ENCODE results near the gene KIAA1191.
A peak's percentile ranks its signal among the peaks of the same experiment; 100 is the strongest.

Gene KIAA1191

DNA sequence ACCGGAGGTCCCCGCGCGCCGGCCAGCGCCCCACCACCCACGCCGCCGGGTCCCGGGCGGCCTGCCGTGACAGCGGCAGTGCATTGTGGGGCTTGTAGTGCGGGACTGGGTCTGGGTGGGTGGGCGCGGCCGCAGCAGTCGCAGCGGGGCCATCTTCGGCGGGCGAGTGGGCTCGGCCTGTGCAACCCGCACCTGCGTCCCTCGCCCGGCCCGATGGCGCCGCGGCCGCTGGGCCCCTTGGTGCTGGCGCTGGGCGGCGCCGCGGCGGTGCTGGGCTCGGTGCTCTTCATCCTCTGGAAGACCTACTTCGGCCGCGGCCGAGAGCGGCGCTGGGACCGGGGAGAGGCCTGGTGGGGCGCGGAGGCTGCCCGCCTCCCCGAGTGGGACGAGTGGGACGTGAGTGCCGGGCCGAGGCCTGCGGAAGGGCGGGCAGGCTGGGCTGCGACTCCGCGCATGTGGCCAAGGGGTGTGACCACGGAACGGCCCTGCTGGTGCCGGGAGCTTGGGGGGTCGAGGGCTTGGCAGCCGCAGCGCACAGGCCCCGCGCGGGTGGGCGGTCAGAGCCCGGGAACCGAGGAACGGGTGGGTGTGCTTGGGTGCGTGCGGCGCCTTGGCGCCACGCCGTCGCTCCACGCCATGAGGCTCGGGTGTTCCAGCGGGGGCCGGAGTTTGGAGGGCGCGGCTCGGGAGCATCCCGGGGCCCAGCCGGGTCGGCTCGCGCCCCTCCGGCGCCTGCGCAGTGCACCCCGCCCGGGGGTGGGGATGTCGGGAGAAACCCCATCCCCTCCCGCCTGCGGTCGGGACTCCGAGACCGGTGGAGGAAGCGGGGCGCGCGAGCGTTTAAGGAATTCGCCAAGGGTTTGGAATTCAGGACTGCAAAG is 4.0 kb upstream of the KIAA1191 start, which contains the start of gene ARL10:
Gene ARL10, plus strand, starts transcription at position 137 of the 881 bp plus-strand sequence. Its CDS starts 77 bp downstream, at position 214.
- DNase-seq = peak; percentile 41

DNA sequence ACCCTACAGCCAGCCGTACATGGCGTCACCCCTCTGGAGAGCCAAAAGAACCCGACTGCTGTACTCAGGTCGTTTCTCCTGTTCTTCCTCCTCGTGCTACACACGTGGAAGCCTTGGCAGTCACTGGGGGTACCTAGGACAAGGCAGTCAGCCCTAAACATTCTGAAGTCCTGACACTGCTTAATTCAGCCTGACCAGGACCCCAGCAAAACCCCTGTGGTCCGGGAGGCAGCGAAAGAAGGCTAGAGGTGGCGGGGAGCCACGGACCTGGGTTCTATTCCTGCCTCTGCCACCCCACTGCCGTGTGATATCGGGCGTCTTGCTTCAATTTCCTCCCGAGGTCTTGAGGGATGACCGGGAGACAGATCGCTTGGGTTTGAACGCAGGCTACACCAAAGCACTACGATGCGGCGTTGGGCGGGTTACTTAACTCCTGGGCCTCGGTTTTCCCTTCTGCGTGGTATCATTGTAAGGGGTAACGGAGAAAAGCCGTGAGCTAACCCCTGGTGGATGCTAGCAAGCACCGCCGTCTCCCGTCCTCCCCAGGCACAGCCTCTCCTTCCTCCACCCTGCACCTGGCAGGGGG is 3.3 kb upstream of the KIAA1191 start:
- DNase-seq = no peak

DNA sequence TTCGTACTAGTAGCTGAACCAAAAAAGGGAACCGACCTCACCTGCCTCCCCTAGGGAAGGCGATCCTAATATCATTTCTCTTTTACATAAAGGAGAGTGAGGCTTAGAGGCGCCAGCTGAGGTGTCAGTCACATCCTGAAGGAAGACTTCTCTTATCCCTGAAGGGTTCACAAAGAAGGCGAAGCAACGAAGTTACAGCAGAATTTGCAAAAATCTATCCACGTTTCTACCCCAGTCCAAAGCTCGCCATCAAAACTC is 598 bp upstream of the KIAA1191 start:
- DNase-seq = no peak

DNA sequence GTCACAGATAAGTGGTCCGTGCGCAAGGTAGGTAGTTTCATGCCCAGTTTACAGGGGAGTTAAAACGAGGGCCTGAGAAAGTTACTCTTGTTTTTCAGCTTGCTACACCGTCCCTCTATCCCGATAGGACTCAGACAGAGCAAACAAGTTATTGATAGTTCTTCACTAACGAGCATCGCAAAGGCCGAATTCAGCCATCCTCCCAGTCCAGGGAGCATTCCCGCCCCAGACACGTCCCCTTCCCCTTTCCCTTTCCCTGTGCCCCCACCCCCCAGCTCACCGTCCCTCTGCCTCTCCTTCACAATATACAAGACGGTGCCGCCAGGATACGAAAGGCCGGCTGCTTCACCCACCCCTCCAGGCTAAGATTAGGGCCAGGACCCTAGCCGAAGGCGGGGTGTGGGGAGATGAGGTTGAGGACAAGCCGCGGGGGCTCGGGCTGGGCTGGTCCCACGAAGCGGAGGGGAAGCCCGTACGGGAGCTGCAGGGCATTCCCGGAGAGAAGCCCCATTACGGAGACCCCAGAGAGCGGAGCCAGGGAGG is 599 bp downstream of the KIAA1191 start:
- no peak for DNase-seq

DNA sequence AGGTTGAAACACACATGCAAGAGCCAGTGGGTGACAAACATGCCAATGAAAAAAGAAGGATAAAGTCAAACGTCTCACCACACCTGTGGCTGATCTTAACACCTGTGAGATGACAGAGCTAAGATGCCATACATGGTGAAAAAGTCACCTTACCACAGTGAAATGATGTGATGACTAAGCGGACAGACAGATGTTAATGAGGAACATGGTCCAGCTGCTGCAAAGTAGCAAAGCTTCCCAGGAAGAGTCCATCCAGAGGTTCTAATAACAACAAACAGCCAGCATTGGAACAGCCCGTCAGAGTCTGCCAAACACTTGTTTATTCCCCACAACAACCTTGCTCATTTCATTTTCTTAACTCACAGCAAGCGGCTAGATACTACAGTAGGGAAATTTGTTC is 1.9 kb downstream of the KIAA1191 start:
- no peak for DNase-seq

DNA sequence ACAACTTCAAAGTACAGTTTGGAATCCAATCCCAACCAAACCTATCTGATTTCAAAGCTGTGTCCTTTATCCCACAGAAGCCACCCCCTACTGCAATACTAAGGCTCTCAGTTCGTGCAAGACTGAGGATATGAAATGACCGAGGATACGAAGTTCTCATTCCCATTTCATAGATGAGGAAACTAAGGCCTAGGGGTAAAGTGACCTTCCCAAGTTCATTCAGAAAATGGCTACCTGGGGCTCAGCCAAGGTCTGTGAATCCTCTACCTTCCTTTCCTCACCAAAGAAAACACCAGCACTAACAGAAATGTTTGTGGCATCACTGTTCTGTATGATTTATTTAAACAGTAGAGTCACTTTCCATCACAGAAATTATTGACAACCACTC is 5.4 kb downstream of the KIAA1191 start:
- DNase-seq = no peak

DNA sequence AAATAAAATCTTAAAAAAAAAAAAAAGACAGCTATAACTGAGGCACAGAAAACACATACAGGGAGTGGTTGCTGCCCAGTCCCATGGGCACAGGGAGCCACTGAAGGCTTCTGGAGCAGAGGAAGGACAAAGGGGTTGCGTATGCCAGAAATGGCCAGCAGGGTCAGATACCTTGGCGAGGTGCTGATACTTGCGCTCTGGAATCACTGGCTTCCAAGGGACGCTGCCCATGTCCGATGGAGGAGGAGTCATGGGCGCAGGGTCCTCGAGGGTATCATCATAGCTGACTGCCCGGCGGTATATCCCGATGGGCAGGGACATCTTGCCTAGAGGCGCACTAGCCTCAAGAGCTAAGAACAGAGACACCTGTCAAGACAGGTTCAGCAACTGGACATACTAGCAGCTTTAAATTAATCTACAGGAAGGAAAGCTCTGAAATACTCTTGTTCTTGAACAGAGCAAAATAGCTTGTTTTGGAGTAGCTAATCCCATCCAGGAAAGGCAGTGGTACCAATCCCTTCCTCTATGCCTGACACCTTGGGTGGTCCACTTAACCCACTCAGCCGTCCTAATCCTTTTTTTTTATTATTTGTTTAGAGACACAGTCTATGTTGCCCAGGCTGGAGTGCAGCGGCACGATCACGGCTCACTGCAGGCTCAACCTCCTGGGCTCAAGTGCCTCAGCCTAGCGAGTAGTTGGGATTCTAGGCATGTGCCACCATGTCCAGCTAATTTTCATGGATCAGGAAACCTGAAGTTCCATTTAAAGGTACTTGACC is 6.0 kb downstream of the KIAA1191 start:
- DNase-seq = no peak

DNA sequence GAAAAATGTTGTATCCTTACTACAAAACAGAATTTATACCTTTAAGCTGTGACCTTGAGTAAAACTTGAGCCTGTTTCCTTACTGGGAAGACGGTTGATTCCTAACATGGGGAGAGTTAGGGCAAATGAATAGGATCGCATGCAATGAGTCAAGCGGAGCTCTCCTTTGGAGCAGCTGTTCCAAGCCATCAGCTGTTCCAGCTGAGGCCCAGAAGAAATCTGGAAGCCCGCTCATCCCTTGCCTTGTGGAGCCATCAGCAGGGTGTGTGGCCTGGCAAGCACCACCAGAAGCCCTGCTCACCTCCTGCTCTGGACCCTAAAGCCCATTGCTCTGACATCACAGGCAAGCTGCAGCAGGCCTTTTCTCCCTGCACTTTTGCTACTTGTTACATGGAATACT is 8.0 kb downstream of the KIAA1191 start:
- DNase-seq = no peak

DNA sequence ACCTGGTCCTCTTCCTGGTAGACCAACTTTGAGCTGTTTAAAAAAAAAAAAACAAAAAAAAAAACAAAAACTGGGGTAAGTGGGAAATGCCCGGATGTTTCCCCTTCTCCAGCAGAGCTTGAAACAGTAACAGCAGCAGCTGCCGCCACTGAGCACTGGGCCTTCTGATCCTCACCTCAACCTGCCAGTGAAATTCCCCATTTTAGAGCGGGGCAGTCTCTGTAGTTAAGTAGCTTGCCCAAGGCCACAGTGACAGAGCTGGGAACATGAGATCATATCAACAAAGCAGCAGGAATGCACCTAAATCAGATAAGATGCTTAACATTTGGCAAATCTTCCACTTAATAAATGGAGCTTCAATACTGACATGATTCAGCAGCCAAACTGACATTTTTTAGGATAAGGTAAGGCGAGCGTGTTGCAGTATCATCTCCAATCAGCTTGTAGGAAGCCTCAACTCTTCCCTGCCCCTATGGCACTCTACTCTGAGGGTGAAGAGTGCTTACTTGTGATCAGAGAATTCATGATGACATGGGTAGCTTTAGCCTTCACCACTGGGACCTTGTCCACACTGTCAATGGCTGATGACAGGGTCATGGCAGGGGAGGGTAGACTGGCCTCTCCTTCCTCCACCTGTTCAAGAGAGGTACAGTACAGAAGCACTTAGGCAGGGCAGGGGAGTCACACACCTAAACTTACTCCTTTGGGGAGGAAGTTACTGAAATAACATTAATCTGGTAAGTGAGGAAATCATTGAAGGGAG is 9.3 kb downstream of the KIAA1191 start:
- no peak for DNase-seq

DNA sequence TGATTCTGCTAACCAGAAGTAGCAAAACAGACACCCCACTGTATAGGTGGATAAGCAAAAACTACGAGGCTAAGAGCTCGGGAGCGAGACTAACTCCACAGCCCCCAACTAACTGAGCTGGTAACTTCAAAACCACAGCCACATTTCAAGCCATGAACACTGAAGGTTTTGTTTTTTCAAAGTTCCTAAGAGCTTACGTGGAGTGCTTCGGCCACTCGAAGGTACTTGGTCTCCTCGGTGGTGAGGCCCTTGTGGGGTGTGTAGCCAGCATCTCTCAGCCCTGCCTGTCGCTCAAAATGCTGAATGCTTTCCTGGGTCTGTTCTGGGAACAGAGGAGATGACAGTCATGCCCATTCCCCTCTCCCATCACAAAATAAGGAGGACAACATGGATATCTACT is 11.1 kb downstream of the KIAA1191 start:
- DNase-seq = no peak

DNA sequence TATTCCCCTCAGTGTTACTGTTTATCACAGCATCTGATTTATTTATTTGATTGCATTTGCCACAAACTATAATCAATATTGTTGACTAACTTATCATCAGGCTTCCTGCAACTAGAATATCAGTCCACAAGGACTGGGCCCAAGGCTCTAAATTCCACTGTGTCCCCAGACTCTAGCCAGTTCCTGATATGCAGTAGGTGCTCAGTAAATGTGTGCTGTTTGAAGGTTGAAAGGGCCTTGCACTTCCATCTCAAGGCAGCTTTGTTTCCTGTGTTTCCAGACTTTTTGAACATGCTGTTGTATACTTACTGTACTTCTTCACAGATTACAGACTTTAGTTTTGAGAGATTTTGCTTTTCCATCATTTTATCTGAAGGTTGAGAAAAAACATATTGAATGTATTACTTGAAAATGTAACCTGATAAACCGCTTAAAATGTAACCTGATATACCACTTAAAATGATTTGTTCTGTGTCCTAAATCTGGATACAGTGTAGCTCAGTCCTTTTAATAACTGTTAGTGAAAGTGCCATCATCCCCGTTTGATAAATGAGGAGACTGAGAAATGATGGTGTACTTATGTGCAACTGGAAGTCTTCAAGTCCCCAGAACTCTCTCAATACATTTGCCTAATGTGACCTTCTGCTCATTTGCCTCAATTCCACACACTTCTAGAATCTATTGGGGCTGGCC is 18.7 kb downstream of the KIAA1191 start:
- no peak for DNase-seq

DNA sequence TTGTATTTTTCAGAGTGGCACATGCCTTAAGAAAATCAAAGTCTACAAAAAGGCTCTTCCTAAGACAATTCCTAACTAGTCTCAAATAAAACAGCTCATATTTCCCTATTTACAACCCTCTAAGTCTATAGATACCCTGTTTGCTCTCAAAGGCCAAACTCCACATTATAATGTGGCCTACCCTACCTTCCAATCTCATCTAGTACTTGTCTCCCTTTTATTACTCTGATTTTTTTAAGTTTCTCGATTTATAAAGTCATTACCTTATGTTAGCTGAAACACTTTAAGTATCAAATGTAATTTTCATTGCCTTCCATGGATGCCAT is 19.4 kb downstream of the KIAA1191 start:
- DNase-seq = no peak

DNA sequence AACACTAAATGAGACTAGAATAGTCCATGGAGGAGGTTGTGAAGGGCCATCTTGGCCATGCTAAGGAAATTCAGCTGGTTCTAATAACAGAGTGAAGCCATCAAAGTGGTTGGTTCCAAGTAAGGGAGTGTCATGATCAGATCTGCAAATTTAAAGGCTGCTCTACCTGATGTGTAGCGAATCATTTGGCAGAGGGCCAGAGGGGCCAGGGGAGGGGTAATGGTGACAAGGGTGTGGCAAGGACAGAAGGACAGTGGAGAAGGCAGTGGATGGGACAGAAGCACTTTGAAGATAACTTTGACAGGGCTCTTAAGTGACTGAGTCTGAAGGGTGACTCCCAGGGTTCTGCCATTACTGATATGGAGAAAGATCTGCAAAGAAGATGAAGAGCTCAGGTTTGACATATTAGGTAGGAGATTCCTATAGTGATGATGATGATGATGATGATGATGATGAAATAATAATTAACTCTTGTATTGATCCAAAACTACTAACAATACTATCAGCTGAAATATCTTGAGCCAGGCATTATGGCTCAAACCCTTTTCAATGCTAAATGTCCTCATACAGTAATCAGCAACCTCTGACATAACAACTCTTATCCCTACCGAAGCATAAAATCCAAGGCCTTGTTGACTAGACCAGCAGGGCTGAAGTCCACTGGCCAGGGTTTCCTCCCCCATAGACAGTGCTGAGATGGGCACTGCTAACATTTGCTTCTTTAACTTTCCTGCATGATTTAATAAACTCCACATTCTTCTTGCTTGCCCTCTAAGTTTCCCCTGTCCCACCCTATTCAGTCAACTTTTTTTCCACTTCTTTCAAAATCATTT is 20.0 kb downstream of the KIAA1191 start:
- no peak for DNase-seq

DNA sequence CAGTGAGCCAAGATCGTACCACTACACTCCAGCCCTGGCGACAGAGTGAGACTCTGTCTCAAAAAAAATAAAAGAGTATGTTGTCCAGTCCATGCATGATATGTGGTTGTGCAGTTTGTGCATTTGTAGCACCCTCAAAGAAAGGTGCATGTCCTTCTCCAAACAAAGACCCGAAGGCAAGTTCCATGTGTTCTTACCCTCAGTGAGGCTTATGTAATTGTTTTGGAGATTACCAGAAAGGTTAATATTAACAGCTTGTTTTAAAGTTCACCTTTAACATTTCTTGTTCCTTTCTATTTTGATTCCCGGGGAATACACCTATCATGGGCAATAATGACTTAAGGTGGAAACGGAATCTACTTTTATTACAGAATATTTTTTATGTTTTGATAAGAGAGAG is 22.3 kb downstream of the KIAA1191 start:
- no peak for DNase-seq

DNA sequence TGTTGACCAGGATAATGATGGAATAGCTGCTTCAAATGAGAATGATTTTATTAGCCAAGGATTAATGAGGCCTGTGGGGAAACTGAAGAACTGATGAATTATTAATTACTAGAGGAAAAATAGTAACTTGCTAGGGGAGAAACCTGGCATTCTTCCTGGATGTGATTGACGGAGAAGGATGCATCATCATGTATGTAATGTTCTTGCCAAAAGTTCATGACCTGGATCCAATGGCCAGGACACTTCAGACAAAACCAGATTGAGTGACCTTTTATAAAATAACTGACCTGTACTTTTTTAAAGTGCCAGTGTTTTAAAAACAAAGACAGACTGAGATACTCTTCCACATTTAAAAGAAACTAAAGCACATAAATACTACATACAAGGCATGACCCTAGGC is 23.7 kb downstream of the KIAA1191 start:
- no peak for DNase-seq

DNA sequence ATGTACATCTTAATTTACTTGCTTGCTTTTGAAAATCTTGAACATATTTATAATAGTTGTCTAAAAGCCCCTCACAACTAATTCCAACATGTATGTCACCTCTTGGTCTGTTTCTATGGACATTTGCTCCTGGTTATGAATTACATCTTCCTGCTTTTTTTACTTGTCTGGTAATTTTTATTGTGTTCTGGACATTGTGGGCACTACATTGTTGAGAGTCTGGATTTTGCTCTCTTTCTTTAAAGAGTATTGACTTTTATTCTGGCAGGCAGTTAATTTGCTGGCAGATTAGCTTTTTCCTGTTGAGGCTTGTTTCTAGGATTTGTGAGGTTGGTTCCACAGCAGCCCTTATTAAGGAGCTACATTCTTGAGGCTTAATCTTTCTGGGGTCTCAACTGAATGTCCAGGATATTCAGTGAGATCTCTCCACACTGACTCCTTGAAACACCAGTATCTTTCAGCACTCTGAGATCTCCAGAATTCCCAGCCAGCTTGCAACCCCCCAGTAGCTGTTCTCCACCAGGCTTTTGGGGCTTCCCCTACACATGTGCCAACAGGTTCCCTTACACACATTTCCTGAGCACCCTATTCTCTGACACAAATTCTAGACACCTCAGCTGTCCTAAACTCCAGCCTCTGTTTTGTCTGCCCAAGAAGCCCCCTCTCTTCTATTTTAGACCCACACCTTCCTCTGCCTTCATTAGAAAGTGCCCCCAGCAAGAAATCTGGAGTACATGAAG is 27.4 kb downstream of the KIAA1191 start:
- DNase-seq = no peak

DNA sequence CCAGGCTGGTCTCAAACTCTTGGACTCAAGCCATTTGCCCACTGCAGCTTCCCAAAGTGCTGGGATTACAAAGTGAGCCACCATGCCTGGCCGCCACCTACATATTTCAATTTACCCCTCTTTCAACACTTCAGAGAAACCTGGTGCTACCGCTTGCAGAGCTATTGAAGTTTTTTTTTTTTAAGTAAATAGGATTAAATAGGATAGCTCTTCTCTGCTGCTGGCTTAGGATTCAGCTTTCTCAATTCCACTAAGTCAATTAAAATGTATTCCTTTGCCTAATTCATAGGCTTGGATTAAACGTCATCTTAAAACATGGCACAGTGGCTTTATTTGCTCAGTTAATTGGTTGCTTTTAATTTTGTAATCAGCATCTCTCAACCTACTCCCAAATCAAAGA is 41.0 kb downstream of the KIAA1191 start:
- DNase-seq = no peak

DNA sequence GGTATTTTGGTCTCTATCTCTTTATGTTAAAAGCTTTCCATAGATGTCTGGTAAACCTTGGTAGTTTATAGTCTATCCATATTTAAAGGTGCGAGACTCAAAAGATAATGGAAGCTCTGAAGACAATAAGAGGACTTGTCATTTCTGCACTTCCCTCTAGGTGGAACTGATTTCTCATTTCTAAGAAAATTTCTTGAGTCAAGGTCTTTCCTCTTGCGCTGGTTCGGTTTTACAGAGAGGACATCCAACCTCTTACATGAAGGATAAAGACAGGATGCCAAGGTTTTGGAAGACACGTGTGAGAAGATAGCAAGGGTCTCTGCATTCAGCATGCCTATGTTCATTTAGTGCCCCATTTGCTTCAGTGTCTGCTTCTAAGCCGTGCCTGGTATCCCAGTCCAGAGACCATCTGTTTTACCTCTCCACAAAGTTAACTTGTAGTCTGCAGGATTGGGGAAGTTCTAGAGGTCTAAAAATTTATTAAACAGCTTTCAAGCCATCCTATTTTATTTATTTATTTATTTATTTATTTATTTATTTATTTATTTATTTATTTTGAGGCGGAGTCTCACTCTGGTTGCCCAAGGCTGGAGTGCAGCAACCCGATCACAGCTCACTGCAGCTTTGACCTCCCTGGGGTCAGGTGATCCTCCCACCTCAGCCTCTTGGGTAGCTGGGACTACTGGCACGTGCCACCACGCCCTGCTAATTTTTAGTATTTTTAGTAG is 41.6 kb downstream of the KIAA1191 start:
- DNase-seq = no peak

DNA sequence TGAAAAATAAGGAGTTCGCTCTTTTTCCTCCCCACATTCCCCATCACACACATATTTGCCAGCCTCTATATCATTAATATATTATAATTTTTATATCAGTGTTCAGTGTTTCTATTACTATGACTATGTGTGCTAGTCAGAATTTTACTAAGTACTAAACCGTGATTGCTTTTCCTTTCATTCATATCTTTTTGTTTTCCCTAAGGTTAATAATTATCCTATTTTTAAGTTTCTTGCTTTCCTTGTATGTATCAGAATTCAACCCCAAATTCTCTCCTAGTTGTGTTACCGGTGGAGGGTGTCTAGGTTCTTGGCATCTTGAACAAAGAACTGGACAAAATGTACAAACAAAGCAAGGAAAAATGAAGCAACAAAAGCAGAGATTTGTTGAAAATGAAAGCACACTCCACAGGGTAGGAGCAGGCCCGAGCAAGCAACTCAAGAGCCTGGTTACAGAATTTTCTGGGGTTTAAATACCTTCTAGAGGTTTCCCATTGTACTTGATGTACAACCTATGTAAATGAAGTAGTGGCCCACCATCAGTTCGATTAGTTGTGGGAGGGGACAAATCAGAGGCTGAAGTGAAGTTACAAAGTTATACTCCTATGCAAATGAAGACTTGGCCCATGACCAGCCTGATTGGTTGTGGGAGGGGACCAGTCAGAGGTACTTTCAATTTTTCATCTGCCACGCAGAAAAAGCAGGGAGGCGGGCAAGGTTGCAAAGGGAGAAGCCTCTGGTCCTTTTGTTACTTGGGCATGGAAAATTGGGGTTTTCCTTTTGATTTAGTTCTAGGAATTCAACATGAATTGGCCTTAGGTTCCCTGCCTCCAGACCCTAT is 43.8 kb downstream of the KIAA1191 start:
- DNase-seq = no peak

Measured in 8988T (cell line).